ENCODE measurements around the gene TRIP13. TPM values are rescaled to one million over a fixed set of nuclear protein-coding genes. Genes with fewer than 3 reads are reported as not detected.
A peak's percentile ranks its signal among the peaks of the same experiment; 100 is the strongest.

Gene TRIP13
- total RNA-seq, 4 donors from 2014 or later: 1.2 to 8.3 (median 3.5) TPM

DNA sequence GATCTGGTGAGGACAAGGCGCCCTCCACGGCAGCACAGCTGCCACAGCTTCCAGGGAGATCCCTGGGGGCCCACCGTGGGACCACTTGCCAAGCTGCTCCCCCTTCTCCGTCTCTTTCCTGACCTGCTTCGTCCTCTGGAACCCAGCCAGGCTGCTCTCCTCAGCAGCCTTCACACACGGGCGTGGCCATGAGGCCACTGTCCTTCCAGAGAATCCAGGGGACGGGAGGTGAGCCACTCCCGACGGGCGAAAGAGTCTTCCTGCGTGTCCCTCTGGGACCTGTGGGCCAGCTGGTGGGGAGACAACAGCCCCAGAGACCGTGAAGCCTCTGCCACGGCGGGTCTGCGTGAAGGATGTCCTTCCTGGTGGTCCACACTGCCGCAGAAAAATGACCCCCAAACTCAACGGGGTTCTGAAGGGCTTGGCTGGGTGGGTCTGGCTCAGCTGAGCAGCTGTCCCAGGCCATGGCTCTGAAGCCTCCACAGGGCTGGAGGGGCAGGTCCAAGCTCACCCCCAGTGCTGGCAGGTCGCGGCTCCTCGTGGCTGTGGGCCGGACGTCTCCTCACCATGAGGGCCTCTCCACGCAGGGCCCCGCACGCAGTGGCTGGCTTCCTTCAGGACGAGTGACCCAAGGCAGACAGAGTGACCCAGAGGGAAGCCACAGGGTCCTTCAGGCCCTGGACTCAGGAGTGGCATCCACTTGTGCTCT lies 68.5 kb downstream of the TRIP13 start:
- H3K27me3 ChIP-seq: no peaks in the 10 kb centered on the region
- DNase-seq: peak in 1 of 3 donors; percentile 34
- H3K36me3 ChIP-seq: no peaks in the 10 kb centered on the region
- H3K27ac ChIP-seq: no peak overlapping the region
- no peaks in the 10 kb centered on the region for H3K9me3 ChIP-seq
- H3K4me1 ChIP-seq: peaks cover 0 to 14% (median 0%) of the 10 kb centered on the region in 4 donors
- H3K4me3 ChIP-seq: no peak overlapping the region
- TF ChIP-seq POLR2A (IDR thresholded peaks at IDR 0.05): no peak
- TF ChIP-seq, protein P1, sequence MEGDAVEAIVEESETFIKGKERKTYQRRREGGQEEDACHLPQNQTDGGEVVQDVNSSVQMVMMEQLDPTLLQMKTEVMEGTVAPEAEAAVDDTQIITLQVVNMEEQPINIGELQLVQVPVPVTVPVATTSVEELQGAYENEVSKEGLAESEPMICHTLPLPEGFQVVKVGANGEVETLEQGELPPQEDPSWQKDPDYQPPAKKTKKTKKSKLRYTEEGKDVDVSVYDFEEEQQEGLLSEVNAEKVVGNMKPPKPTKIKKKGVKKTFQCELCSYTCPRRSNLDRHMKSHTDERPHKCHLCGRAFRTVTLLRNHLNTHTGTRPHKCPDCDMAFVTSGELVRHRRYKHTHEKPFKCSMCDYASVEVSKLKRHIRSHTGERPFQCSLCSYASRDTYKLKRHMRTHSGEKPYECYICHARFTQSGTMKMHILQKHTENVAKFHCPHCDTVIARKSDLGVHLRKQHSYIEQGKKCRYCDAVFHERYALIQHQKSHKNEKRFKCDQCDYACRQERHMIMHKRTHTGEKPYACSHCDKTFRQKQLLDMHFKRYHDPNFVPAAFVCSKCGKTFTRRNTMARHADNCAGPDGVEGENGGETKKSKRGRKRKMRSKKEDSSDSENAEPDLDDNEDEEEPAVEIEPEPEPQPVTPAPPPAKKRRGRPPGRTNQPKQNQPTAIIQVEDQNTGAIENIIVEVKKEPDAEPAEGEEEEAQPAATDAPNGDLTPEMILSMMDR (IDR thresholded peaks at IDR 0.05): no peak

DNA sequence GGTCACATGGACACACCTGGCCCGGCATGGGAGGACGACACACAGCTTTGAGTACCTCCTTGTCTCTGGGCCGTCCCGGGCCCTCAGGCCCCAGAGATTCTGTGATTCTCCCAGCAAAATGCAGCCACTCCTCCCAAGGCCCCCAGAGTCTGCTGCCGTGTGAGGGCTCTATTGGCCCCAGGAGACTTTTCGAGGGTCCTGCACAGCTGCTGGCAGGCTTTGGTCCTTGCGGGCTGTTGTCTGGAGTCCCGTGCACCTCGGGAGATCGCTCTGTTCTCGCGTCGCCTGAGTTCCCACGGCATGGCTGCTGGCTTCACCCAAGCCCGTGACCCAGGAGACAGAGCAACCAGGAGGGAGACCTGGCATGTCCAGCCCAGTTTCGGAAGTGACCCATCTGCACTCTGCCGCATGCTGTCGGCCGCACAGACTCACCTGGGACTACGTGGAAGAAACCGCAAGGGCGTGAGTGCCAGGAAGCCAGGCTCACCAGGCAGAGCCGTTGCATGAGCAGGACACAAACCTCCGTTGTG lies 69.1 kb downstream of the TRIP13 start:
- Histone ChIP-seq H3K36me3 (no peaks in the 10 kb centered on the region), H3K4me3 (no peak overlapping the region), H3K4me1 (peaks cover 0 to 8% (median 0%) of the 10 kb centered on the region in 4 donors), H3K27me3 (no peaks in the 10 kb centered on the region), H3K27ac (no peak overlapping the region), H3K9me3 (no peaks in the 10 kb centered on the region)
- DNase-seq: no peak
- TF ChIP-seq POLR2A (IDR thresholded peaks at IDR 0.05): no peak

DNA sequence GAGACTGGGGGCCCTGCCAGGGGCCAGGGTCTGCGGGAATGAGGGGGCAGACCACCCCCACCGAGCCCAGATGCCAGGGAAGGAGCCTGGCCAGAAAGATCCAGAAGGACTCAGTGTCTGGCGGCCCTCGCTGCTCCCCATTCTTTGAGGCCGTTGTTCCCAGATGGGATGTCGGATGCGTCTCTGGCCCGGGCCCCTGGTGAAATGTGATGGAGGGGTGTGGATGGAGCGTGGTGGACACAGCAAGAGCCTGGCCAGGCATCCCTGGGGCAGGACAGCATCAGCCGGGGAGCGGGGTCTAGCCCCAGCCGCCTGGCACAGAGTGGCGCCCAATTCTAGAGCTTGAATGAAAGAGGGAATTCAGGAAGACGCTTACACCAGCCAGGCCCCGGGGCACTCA lies 69.7 kb downstream of the TRIP13 start:
- TF ChIP-seq, protein P1 (IDR thresholded peaks at IDR 0.05): no peak
- TF ChIP-seq POLR2A (IDR thresholded peaks at IDR 0.05): no peak
- no peaks in the 10 kb centered on the region for H3K36me3 ChIP-seq
- H3K27ac ChIP-seq: no peak overlapping the region
- no peaks in the 10 kb centered on the region for H3K27me3 ChIP-seq
- peak in 1 of 3 donors; percentile 37 for DNase-seq
- no peak overlapping the region for H3K4me3 ChIP-seq
- peaks cover 0 to 4% (median 0%) of the 10 kb centered on the region in 4 donors for H3K4me1 ChIP-seq
- no peaks in the 10 kb centered on the region for H3K9me3 ChIP-seq

DNA sequence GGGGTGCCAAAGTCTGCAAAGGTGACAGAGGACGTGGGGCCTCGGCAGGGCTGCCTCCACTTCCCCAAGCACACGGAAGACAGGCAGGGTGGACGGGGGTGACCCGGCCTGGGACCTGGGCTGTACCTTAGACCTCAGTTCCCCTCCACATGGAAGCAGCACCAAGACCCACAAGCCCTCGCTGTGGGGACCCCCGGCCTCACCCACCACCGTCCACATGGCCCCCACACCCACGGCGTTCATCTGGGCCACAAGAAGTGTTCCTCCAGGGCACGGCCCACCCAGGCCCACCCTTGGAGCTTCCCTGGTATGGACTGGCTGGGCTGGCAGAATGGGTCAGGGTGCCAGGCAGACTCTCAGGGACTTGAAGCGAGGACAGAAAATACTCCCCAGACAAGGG lies 70.1 kb downstream of the TRIP13 start:
- H3K4me3 ChIP-seq: no peak overlapping the region
- H3K27ac ChIP-seq: peak overlapping the region in 3 of 4 donors; percentile 6 to 61 (median 35)
- DNase-seq: no peak
- H3K9me3 ChIP-seq: no peaks in the 10 kb centered on the region
- H3K36me3 ChIP-seq: no peaks in the 10 kb centered on the region
- TF ChIP-seq, protein P1 (IDR thresholded peaks at IDR 0.05): no peak
- no peaks in the 10 kb centered on the region for H3K4me1 ChIP-seq
- no peaks in the 10 kb centered on the region for H3K27me3 ChIP-seq

DNA sequence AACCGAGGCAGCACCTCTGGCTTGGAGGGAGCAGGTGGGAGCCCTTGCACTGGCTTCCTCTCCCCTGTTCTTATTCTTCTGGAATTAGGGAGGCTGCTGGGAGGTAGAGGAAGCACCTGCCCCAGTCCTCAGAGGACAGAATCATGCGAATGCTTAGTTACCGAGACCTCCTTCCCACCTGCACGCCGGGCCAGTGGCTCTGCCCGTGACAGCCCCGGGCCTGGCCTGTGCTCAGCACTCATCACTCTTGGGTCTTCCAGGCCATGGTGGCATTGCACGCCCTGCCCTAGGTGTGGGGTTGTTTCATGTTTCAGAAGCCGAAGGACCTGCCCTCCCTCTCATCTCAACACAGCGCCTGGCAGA lies 70.6 kb downstream of the TRIP13 start:
- Histone ChIP-seq H3K27ac (peak overlapping the region in 3 of 4 donors; percentile 6 to 61 (median 35)), H3K4me3 (no peak overlapping the region), H3K4me1 (no peaks in the 10 kb centered on the region), H3K9me3 (no peaks in the 10 kb centered on the region), H3K27me3 (no peaks in the 10 kb centered on the region), H3K36me3 (no peaks in the 10 kb centered on the region)
- TF ChIP-seq POLR2A (IDR thresholded peaks at IDR 0.05): no peak
- TF ChIP-seq, protein P1 (IDR thresholded peaks at IDR 0.05): no peak
- DNase-seq: peak in 1 of 3 donors; percentile 41

DNA sequence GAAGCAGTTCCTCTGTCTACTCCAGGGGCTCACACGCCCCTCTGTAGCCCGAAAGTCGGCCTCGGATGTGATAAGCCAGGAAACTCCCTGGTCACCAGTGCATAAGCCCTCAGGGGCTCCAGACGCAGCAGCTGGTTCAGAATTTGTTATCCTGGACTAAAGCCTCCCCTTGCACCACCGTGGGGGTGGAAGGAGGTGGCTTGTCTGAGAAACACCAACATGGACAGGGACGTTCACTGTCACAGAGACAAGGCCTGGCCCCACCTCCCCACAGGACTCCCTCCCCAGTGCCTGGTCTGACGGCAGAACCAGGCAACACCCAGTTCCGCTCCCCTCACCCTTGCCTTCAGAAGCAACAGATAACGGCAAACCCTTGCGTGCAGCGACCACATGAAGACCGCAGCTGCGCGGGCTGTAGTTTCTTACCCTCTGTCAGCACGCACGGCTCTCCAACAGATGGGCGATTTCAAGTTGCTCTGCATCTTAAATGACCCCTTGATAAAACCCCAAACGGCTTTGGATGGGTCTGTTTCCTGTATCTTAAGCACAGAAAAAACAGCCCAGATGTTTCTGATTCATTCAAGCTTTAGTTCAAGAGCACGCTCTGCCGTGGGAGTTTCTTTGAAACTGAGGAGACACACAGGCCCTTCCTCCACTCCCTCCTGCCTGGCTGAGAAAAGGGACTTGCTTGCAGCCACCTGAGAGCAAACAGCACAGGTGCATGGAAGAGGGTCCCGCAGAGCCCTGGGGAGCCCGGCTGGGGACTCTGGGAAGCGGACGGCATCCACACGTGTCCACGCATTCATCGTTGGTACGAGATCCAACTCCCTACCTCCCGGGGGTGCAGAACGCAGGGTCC lies 71.2 kb downstream of the TRIP13 start:
- peak in 1 of 3 donors; percentile 46 for DNase-seq

More for the DNA sequence above, 71.2 kb downstream of the TRIP13 start:
- H3K27me3 ChIP-seq: no peaks in the 10 kb centered on the region
- H3K4me3 ChIP-seq: no peak overlapping the region
- TF ChIP-seq, protein P1 (IDR thresholded peaks at IDR 0.05): no peak
- no peak for TF ChIP-seq POLR2A (IDR thresholded peaks at IDR 0.05)
- no peaks in the 10 kb centered on the region for H3K36me3 ChIP-seq
- H3K9me3 ChIP-seq: no peaks in the 10 kb centered on the region
- H3K27ac ChIP-seq: peak overlapping the region; percentile 17 to 61 (median 31)
- no peaks in the 10 kb centered on the region for H3K4me1 ChIP-seq

Data from Peyer's patch (tissue), 4 donors.